ENCODE data around the gene TNFRSF1B.
"Not testable (repeated sequence)": the region's sequence is repeated elsewhere in the genome, so short reads cannot be mapped to it uniquely, and the experiment has no call there.

The TNFRSF1B gene

DNA sequence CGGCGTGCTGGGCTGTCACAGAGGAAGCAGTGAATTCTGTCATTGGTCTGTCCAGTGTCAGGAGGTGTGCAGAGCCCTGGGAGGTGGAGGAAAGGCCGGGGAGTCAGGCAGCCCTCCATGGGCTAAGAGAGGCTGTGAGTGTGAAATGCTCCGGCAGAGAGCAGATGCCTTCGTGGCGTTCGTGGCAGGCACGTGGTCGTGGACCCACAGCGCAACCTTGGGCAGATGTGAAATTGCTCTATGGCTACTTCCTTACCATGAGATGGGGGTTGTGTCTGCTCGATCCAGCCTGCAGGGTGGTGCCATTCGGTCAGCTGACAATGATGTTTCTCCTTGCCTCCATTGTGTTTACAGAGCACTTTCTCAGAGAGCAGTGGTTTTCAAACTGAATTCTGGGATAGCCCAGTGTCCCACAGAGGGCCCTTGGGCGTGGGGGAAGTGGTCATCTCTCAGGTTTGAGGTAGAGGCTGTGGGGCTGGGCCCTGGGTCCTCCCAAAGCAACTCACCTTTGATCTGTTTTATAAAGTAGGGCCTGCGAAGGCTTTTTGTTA is 27.9 kb downstream of the TNFRSF1B start:
- FAIRE-seq, result no peak

DNA sequence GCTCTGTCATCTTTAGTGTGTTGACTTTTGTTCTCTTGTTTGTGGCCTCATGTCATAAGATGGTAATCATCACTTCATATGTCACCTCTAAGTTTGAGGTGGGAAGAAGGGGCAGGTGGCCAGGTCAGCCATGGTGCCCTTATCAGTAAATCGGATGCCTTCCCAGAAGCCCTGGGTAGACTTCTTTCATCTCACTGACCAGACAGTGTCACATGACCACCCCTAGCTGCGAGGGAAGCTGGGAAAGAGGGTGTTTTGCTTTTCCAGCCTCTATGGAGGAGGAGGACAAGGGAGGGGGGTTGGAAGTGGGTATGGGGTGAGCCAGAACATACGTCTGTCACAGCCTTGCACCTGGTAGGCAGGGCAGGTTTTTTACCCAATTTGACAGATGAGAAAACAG is 28.6 kb downstream of the TNFRSF1B start:
- no peak for FAIRE-seq

DNA sequence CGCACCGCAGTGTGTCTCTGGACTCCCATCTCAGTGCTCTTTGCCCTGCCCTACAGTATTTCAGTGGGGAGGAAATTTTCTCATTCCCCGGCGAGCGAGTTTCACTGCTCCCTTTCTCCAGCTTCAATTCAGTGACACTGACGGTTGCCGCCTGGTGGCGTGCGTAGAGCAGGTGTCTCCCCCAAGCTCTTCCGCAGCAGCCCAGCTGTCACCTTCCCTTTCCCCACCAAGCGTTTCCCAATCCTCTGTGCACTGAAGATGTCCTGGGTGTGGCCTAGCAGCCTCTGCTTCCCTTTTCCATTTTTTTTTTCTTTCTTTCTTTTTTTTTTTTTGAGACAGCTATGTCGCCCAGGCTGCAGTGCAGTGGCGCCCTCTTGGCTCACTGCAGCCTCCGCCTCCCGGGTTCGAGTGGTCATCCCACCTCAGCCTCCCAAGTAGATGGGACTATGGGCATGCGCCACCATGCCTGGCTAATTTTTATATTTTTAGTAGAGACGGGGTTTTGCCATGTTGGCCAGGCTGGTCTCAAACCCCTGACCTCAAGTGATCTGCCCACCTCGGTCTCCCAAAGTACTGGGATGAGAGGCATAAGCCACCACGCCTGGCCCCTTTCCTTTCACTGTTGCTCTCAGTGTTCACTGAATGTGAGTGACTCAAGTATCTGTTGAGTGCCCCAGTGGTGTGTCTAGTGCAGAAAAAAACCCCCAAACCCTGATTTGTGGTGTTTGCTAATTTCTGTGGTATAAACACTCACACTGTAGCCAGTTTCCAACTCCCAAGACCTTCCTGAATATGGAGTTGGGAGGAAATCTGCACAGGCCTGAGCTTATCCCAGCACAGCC is 30.1 kb downstream of the TNFRSF1B start:
- no peak for FAIRE-seq

DNA sequence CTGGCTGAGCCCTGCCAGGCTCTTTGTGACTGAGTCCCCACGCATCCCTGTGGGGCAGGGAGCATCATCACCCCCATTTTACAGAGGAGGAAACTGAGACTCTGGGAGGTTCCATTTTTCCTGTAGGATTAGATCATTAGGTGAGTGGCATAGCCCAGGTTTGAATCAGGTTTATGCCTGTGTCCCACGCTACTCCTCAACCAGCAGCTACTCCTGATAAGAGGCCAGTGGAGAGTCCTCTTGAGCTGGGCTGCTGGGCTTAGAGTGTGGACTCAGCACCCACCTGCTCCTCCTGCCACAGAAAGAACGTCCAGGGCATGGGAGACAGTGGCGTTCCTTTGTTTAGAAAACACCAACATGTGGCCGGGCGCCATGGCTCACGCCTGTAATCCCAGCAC is 30.7 kb downstream of the TNFRSF1B start:
- no peak for FAIRE-seq

GRCh38 chr1:12200208-12200607 is 33.4 kb downstream of the TNFRSF1B start:
- FAIRE-seq, result no peak

DNA sequence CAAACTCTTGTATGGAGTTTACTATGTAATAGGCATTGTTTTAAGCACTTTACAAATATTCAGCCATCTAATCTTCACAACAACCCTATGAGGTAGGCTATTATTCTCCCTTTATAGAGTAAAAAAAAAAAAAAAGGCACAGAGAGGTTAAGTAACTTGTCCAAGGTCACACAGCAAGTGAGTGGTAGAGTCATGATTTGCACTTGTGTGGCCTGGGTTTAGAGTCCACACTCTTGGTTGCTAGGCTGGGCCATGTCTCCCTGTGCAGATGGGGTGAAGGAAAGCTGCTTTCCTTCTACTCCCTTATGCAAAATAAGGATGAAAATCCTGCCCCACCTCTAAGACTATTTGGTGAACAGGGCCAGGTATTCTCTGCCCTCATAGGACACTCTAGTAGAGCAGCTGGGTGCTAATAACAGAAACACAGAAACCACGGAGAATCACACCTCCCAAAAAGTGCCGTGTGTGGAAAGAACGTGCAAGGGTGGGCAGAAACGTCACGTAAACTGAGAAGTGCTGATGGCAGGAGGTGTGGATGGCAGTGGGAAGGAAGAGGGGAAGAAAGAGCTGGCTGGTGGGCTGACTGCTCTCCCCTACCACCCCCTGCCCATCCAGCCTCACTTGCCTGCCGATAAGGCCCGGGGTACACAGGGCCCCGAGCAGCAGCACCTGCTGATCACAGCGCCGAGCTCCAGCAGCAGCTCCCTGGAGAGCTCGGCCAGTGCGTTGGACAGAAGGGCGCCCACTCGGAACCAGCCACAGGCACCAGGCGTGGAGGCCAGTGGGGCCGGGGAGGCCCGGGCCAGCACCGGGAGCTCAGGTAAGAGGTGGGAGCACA is 34.8 kb downstream of the TNFRSF1B start:
- no peak for FAIRE-seq

DNA sequence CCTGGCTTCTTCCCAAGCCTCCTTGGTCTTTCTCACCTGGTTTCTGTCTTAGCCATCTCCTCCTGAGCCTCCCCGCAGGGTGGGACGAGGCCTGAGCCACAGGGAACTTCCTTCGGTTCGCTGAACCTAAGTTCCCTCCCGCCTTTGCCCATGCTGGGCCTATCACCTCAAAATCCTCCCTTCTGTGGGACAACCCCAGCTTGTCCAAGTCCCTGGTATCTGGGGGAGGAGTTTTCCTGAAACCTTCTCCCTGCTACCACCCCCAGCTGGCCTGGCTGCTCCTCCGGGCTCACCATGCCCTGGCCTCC is 35.4 kb downstream of the TNFRSF1B start:
- FAIRE-seq, result no peak

- no peak for FAIRE-seq
These were observed 35.8 kb downstream of the TNFRSF1B start for GRCh38 chr1:12202577-12202976.

GRCh38 chr1:12203216-12204007 is 36.6 kb downstream of the TNFRSF1B start:
- FAIRE-seq, result no peak

- FAIRE-seq, result no peak
These were observed 37.3 kb downstream of the TNFRSF1B start for GRCh38 chr1:12204140-12204539.

DNA sequence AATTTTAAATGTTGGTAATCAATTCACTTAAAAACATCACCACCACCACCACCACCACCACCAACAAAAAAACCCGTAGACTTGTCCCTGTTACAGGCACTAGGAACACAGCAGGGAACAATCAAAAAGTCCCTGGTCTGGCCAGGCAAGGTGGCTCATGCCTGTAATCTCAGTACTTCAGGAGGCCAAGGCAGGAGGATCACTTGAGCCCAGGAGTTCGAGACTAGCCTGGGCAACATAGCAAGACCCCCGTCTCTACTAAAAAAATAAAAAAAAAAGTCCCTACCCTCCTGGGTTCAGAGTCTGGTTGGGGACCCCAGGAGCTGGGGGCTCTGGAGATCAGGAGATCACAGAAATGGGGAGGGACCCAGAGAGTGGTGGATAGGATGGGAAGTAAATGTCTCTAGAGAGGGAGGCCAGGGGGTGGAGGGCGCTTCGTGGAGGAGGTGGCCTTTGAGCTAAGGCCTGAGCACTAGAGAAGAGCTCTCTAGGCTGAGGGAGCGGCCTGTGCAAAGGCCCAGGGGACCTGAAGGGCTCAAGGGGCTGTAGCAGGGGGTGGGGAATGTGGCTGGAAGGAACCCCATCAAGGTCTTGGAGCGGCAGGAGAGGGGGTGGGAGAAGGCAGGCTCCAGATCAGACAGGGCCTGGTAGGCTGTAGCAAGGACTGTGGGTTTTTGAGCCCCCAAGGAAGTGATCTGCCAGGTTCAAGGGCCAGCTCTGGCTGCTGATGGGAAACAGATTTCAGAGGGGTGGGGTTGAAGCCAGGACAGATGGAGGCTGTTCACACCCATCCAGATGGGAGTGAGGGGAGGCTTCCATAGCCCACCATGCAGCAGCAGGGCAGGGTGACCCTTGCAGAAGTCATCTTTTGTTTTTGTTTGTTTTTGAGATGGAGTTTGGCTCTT is 38.2 kb downstream of the TNFRSF1B start:
- FAIRE-seq, result no peak

- no peak for FAIRE-seq
These were observed 39.4 kb downstream of the TNFRSF1B start for GRCh38 chr1:12206238-12206637.

DNA sequence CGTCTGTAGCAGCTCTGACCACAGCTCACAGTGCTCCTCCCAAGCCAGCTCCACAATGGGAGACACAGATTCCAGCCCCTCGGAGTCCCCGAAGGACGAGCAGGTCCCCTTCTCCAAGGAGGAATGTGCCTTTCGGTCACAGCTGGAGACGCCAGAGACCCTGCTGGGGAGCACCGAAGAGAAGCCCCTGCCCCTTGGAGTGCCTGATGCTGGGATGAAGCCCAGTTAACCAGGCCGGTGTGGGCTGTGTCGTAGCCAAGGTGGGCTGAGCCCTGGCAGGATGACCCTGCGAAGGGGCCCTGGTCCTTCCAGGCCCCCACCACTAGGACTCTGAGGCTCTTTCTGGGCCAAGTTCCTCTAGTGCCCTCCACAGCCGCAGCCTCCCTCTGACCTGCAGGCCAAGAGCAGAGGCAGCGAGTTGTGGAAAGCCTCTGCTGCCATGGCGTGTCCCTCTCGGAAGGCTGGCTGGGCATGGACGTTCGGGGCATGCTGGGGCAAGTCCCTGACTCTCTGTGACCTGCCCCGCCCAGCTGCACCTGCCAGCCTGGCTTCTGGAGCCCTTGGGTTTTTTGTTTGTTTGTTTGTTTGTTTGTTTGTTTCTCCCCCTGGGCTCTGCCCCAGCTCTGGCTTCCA is 40.1 kb downstream of the TNFRSF1B start:
- FAIRE-seq, result no peak

DNA sequence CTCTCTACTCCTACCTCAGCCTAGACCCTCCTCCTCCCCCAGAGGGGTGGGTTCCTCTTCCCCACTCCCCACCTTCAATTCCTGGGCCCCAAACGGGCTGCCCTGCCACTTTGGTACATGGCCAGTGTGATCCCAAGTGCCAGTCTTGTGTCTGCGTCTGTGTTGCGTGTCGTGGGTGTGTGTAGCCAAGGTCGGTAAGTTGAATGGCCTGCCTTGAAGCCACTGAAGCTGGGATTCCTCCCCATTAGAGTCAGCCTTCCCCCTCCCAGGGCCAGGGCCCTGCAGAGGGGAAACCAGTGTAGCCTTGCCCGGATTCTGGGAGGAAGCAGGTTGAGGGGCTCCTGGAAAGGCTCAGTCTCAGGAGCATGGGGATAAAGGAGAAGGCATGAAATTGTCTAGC is 41.5 kb downstream of the TNFRSF1B start:
- FAIRE-seq, result no peak

DNA sequence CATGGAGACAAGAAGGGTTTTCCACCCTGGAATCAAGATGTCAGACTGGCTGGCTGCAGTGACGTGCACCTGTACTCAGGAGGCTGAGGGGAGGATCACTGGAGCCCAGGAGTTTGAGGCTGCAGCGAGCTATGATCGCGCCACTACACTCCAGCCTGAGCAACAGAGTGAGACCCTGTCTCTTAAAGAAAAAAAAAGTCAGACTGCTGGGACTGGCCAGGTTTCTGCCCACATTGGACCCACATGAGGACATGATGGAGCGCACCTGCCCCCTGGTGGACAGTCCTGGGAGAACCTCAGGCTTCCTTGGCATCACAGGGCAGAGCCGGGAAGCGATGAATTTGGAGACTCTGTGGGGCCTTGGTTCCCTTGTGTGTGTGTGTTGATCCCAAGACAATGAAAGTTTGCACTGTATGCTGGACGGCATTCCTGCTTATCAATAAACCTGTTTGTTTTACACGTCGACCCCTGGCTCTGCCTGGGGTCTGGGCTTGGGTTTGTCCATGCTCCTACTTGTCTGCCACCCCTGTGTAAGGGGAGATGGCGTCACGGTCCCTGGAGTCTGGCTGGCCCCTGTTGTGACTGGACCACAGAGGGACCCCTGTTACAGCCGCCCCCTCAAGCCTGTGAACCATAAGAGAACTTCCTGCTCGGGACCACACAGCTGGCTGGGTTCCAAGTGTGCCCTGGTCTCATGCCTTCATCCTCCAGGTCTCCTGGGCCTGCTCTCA is 42.1 kb downstream of the TNFRSF1B start:
- FAIRE-seq, result no peak

DNA sequence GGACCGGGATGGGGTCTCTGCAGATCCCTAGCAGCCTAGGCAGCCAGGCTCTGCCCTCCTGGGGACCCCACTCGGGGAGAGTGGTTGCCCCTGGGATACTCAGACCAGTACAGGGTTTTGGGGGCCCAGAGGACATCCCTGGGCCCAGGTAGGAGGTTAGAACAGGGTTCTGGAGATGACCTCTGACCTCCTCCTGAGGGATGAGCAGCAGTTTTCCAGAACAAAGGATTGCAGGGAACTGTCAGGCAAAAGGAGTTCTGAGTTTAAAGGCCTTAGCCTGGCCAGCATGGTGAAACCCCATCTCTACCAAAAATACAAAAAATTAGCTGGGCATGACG is 42.7 kb downstream of the TNFRSF1B start:
- no peak for FAIRE-seq

GRCh38 chr1:12215118-12215961 is 48.5 kb downstream of the TNFRSF1B start:
- no peak for FAIRE-seq

GRCh38 chr1:12219800-12220199 is 53.0 kb downstream of the TNFRSF1B start:
- no peak for FAIRE-seq

- no peak for FAIRE-seq
These were observed 54.1 kb downstream of the TNFRSF1B start for GRCh38 chr1:12220890-12221289.

GRCh38 chr1:12222700-12223099 is 55.9 kb downstream of the TNFRSF1B start:
- not testable (repeated sequence) for FAIRE-seq
